ENCODE data around the gene FGR. TPM values are rescaled to one million over a fixed set of nuclear protein-coding genes. Genes with fewer than 3 reads are reported as not detected.

Gene FGR
- total RNA-seq, 2 experiments from 2014 or later = 0.51 to 0.56 TPM

- H3K4me3 Mint-ChIP-seq = no peak overlapping the region
- peak overlapping the region; percentile 49 for H3K27ac Mint-ChIP-seq
- TF ChIP-seq CTCF (IDR thresholded peaks at IDR 0.05) = no peak
- ChIA-PET POLR2A (interaction anchor here (1.2 kb wide), 1 partner anchor 20 kb away, joined by 4 read pairs; no protein-coding TSS in a partner anchor), CTCF (interaction anchor here (0.9 to 1.9 kb wide), 4 partner anchors 25 to 342 kb away, joined by 3 to 5 read pairs (median 4); no protein-coding TSS in a partner anchor)
- H3K9me3 Mint-ChIP-seq = no peaks in the 10 kb centered on the region
- H3K27me3 Mint-ChIP-seq = no peaks in the 10 kb centered on the region
- peaks cover 35% of the 10 kb centered on the region for H3K4me1 Mint-ChIP-seq (ENCODE audit: low read depth)
- intact Hi-C loops (cut with micrococcal nuclease) = no loop called here
- no peak for DNase-seq
- H3K36me3 Mint-ChIP-seq (ENCODE audit: low read depth) = no peaks in the 10 kb centered on the region
- no peak for ATAC-seq
These were observed 3.2 kb upstream of the FGR start for GRCh38 chr1:27638047-27638734.

GRCh38 chr1:27635396-27636142 is 584 bp upstream of the FGR start:
- Mint-ChIP-seq H3K27me3 (no peaks in the 10 kb centered on the region), H3K4me1 (ENCODE audit: low read depth) (peaks cover 61% of the 10 kb centered on the region), H3K27ac (no peak overlapping the region), H3K9me3 (no peaks in the 10 kb centered on the region), H3K36me3 (ENCODE audit: low read depth) (no peaks in the 10 kb centered on the region), H3K4me3 (no peak overlapping the region)
- TF ChIP-seq CTCF (IDR thresholded peaks at IDR 0.05) = no peak
- ChIA-PET POLR2A (no interaction called here), CTCF (interaction anchor here (1.1 to 1.5 kb wide), 2 partner anchors 10 to 27 kb away, joined by 3 to 4 read pairs; no protein-coding TSS in a partner anchor)
- intact Hi-C loops (cut with micrococcal nuclease) = no loop called here
- DNase-seq (no peak), ATAC-seq (no peak)

- POLR2A ChIA-PET = no interaction called here
- no peak for TF ChIP-seq CTCF (IDR thresholded peaks at IDR 0.05)
- intact Hi-C loops (cut with micrococcal nuclease) = no loop called here
- H3K4me3 Mint-ChIP-seq = peak overlapping the region; percentile 32
- ATAC-seq (no peak), DNase-seq (peak; percentile 50)
- H3K36me3 Mint-ChIP-seq (ENCODE audit: low read depth) = no peaks in the 10 kb centered on the region
- no peaks in the 10 kb centered on the region for H3K27me3 Mint-ChIP-seq
- H3K4me1 Mint-ChIP-seq (ENCODE audit: low read depth) = peaks cover 68% of the 10 kb centered on the region
- CTCF ChIA-PET = interaction anchor here (1.0 kb wide), 1 partner anchor 9 kb away, joined by 5 read pairs; no protein-coding TSS in a partner anchor
- H3K9me3 Mint-ChIP-seq = no peaks in the 10 kb centered on the region
- peak overlapping the region; percentile 26 for H3K27ac Mint-ChIP-seq
These were observed 604 bp downstream of the FGR start for GRCh38 chr1:27634177-27634984.

GRCh38 chr1:27633640-27634176 is 1.3 kb downstream of the FGR start:
- DNase-seq = peak; percentile 25
- POLR2A ChIA-PET = interaction anchor here (1.3 to 1.7 kb wide), 3 partner anchors 23 to 27 kb away, joined by 3 to 6 read pairs (median 5); no protein-coding TSS in a partner anchor
- peak overlapping the region; percentile 84 for H3K27ac Mint-ChIP-seq
- H3K9me3 Mint-ChIP-seq = no peaks in the 10 kb centered on the region
- H3K36me3 Mint-ChIP-seq (ENCODE audit: low read depth) = no peaks in the 10 kb centered on the region
- H3K27me3 Mint-ChIP-seq = no peaks in the 10 kb centered on the region
- intact Hi-C loops (cut with micrococcal nuclease) = no loop called here
- H3K4me3 Mint-ChIP-seq = peak overlapping the region; percentile 20
- ATAC-seq = no peak
- TF ChIP-seq CTCF (IDR thresholded peaks at IDR 0.05) = no peak
- peaks cover 72% of the 10 kb centered on the region for H3K4me1 Mint-ChIP-seq (ENCODE audit: low read depth)
- CTCF ChIA-PET = interaction anchor here (1.0 to 3.5 kb wide), 4 partner anchors 10 to 29 kb away, joined by 3 to 18 read pairs (median 4); no protein-coding TSS in a partner anchor
